Esophagus squamous epithelium (tissue), 5 donors: ENCODE results near the gene TRAPPC1. TPM values are rescaled to one million over a fixed set of nuclear protein-coding genes. Genes with fewer than 3 reads are reported as not detected.

Experiments used
- DNase-seq: peaks from one replicate; lab custom pipeline; 2025; lab: John Stamatoyannopoulos, UW
- H3K27ac ChIP-seq, 4 donors: fragments of 200-600 bp; sonication (generic); one replicate each; pipeline ENCODE4 v1.5.1; 2016 to 2019; ENCODE audit warnings: mild to moderate bottlenecking in 1 of 4
- H3K27me3 ChIP-seq, 4 donors: fragments of 200-600 bp; sonication (generic); 1 replicate in 3 of 4; 2 replicates in 1 of 4; pipeline versions ENCODE4 v1.5.1 to v1.6.0; 2017 to 2021; ENCODE audit warnings: antibody characterized with exemption in 1 of 4
- H3K36me3 ChIP-seq, 3 donors: fragments of 200-600 bp; sonication (generic); one replicate each; pipeline ENCODE4 v1.5.1; 2016 to 2019
- H3K4me1 ChIP-seq, 3 donors: fragments of 200-600 bp; sonication (generic); one replicate each; pipeline ENCODE4 v1.5.1; 2017 to 2019
- H3K4me3 ChIP-seq, 4 donors: fragments of 200-600 bp; sonication (generic); 1 replicate in 3 of 4; 2 replicates in 1 of 4; pipeline ENCODE4 v1.5.1; 2016 to 2019; ENCODE audit warnings: mild to moderate bottlenecking in 2 of 4, moderate library complexity in 1 of 4
- H3K9me3 ChIP-seq, 3 donors: fragments of 200-600 bp; sonication (generic); one replicate each; pipeline ENCODE4 v1.5.1; 2016 to 2019
- CTCF ChIP-seq, 6 experiments: fragments of 450-650 bp in 4 of 6; fragments of 200-600 bp in 2 of 6; sonication (generic) in 2 of 6; IDR thresholded peaks; one replicate each; pipeline ENCODE4 v1.5.1; 2016 to 2019; ENCODE audit warnings: antibody characterized with exemption in 6 of 6, mild to moderate bottlenecking in 4 of 6, moderate library complexity in 4 of 6
- POLR2A ChIP-seq, 4 donors: fragments of 450-650 bp; IDR thresholded peaks; one replicate each; pipeline ENCODE4 v1.6.1; 2017; ENCODE audit warnings: antibody characterized with exemption in 4 of 4, mild to moderate bottlenecking in 4 of 4, moderate library complexity in 3 of 4
- WGBS, 2 donors: methylation state at CpG; one replicate each; pipeline ENCODE4 v1.1.5; 2018; 5-methylcytosine and 5-hydroxymethylcytosine counted together
- intact Hi-C: fragments of 100-400 bp; cut with DNase I; formaldehyde crosslinking; loops from one replicate; pipeline ENCODE4 v1.15.0; 2022
- total RNA-seq, 4 donors: library from RNA; depleted of rRNA; stranded (reverse); fragments of >200 nt; gene quantifications; one replicate each; pipeline ENCODE4 v1.1.0, GENCODE V29; 2016
- donor health status: DM: yes; HTN: yes; CAD: no.

TRAPPC1 gene
- total RNA-seq, 4 donors from 2014 or later: 31.3 to 71.1 (median 40.3) TPM

- 82 to 87% methylated on average over 11 to 13 of the region's 13 CpGs for WGBS, 2 donors
- no peak for DNase-seq
- H3K27ac ChIP-seq: no peak overlapping the region
- peaks cover 33 to 100% (median 58%) of the 10 kb centered on the region in 3 donors for H3K36me3 ChIP-seq
- intact Hi-C loops: no loop called here
- no peak for TF ChIP-seq POLR2A (IDR thresholded peaks at IDR 0.05)
- no peak for TF ChIP-seq CTCF (IDR thresholded peaks at IDR 0.05)
- no peak overlapping the region for H3K4me3 ChIP-seq
- no peaks in the 10 kb centered on the region for H3K4me1 ChIP-seq
- H3K27me3 ChIP-seq: no peaks in the 10 kb centered on the region
- H3K9me3 ChIP-seq: no peaks in the 10 kb centered on the region
Measured at GRCh38 chr17:7897090-7897489, 34.7 kb downstream of the TRAPPC1 start.

- no peak for DNase-seq
- Histone ChIP-seq H3K36me3 (peaks cover 34 to 100% (median 56%) of the 10 kb centered on the region in 3 donors), H3K27ac (no peak overlapping the region), H3K9me3 (no peaks in the 10 kb centered on the region), H3K4me3 (no peak overlapping the region), H3K4me1 (peaks cover 2 to 10% (median 3%) of the 10 kb centered on the region in 3 donors), H3K27me3 (no peaks in the 10 kb centered on the region)
- intact Hi-C loops: no loop called here
- no peak for TF ChIP-seq POLR2A (IDR thresholded peaks at IDR 0.05)
- TF ChIP-seq CTCF (IDR thresholded peaks at IDR 0.05): no peak
- 87% methylated on average over 6 to 8 of the region's 8 CpGs for WGBS, 2 donors
Measured at GRCh38 chr17:7894866-7895265, 36.9 kb downstream of the TRAPPC1 start.

- Histone ChIP-seq H3K36me3 (peaks cover 34 to 94% (median 49%) of the 10 kb centered on the region in 3 donors), H3K4me1 (peaks cover 8 to 17% (median 9%) of the 10 kb centered on the region in 3 donors), H3K4me3 (no peak overlapping the region), H3K27me3 (no peaks in the 10 kb centered on the region), H3K27ac (no peak overlapping the region), H3K9me3 (no peaks in the 10 kb centered on the region)
- no peak for DNase-seq
- no peak for TF ChIP-seq CTCF (IDR thresholded peaks at IDR 0.05)
- TF ChIP-seq POLR2A (IDR thresholded peaks at IDR 0.05): no peak
- WGBS, 2 donors: 86 to 89% methylated on average over 5 to 9 of the region's 9 CpGs
- intact Hi-C loops: no loop called here
Measured at GRCh38 chr17:7894226-7894625, 37.5 kb downstream of the TRAPPC1 start.

GRCh38 chr17:7893187-7893880 is 38.4 kb downstream of the TRAPPC1 start:
- 79 to 93% methylated on average over 3 to 14 of the region's 15 CpGs for WGBS, 2 donors
- no peaks in the 10 kb centered on the region for H3K9me3 ChIP-seq
- H3K27me3 ChIP-seq: no peaks in the 10 kb centered on the region
- no peak overlapping the region for H3K4me3 ChIP-seq
- DNase-seq: no peak
- intact Hi-C loops: no loop called here
- peaks cover 17 to 26% (median 18%) of the 10 kb centered on the region in 3 donors for H3K4me1 ChIP-seq
- no peak for TF ChIP-seq CTCF (IDR thresholded peaks at IDR 0.05)
- TF ChIP-seq POLR2A (IDR thresholded peaks at IDR 0.05): no peak
- peaks cover 30 to 86% (median 46%) of the 10 kb centered on the region in 3 donors for H3K36me3 ChIP-seq
- no peak overlapping the region for H3K27ac ChIP-seq

GRCh38 chr17:7889166-7889955 is 42.4 kb downstream of the TRAPPC1 start:
- Histone ChIP-seq H3K4me3 (peak overlapping the region in 3 of 4 donors; percentile 87 to 97 (median 91)), H3K4me1 (peaks cover 34 to 56% (median 45%) of the 10 kb centered on the region in 3 donors), H3K36me3 (peaks cover 21 to 46% (median 25%) of the 10 kb centered on the region in 3 donors), H3K27ac (peak overlapping the region; percentile 98 to 99 (median 98)), H3K27me3 (no peaks in the 10 kb centered on the region), H3K9me3 (no peaks in the 10 kb centered on the region)
- 21 to 25% methylated on average over 8 to 9 of the region's 11 CpGs for WGBS, 2 donors
- TF ChIP-seq POLR2A (IDR thresholded peaks at IDR 0.05) (no peak), CTCF (IDR thresholded peaks at IDR 0.05) (peak in 5 of 6 experiments; percentile 48 to 78 (median 59))
- peak; percentile 39 for DNase-seq
- intact Hi-C loops: no loop called here
